ENCODE measurements around the gene CMTM4. TPM values are rescaled to one million over a fixed set of nuclear protein-coding genes. Genes with fewer than 3 reads are reported as not detected.

CMTM4 gene
- total and polyA plus RNA-seq, 2 of the 8 experiments (the other 6 are each of a cell fraction or from before 2014, with no cell fraction given): 35.3 to 51.7 TPM

- FAIRE-seq (no peak), DNase-seq (ENCODE audit: low read depth in 1 of 2, low spot score in 2 of 2) (no peak)
- Histone ChIP-seq H4K20me1 (replicated peaks in 1 of 2; ENCODE audit: control insufficient read depth in 1 of 2, insufficient read depth in 2 of 2, low read length in 2 of 2) (peaks cover 0 to 2% of the 10 kb centered on the region in 2 experiments), H4K91ac (replicated peaks; ENCODE audit: insufficient read length, low read length) (no peak overlapping the region), H3K4me2 (ENCODE audit: insufficient read depth in 1 of 2, low read depth in 2 of 2, low read length in 2 of 2) (no peak overlapping the region), H3K27me3 (replicated peaks in 1 of 4; ENCODE audit: control insufficient read depth in 3 of 4, extremely low read depth in 1 of 4, insufficient read depth in 3 of 4, low read length in 3 of 4) (no peaks in the 10 kb centered on the region), H3K4me3 (ENCODE audit: extremely low read depth in 1 of 4, insufficient read depth in 2 of 4, low read depth in 3 of 4, low read length in 4 of 4) (no peak overlapping the region), H3K14ac (ENCODE audit: insufficient read length) (no peak overlapping the region), H3K79me1 (ENCODE audit: low read depth, low read length) (no peaks in the 10 kb centered on the region), H4K5ac (ENCODE audit: insufficient read length, low read depth, low read length) (no peak overlapping the region), H3K23ac (ENCODE audit: insufficient read length) (no peak overlapping the region), H3K18ac (ENCODE audit: extremely low read depth, low read length) (no peak overlapping the region), H4K8ac (ENCODE audit: extremely low read depth, insufficient read depth, low read length) (no peak overlapping the region), H3K27ac (ENCODE audit: low read depth, low read length) (no peak overlapping the region), H3K23me2 (ENCODE audit: low read depth, low read length) (no peaks in the 10 kb centered on the region), H3K36me3 (ENCODE audit: control insufficient read depth in 2 of 4, insufficient read depth in 4 of 4, low read length in 3 of 4) (peaks cover 0 to 5% (median 0%) of the 10 kb centered on the region in 4 experiments; a peak in 2 of 8 replicates), H3K9me3 (ENCODE audit: insufficient read depth in 2 of 2, low read depth in 1 of 2, low read length in 1 of 2) (no peaks in the 10 kb centered on the region), H2BK5ac (ENCODE audit: low read depth, low read length) (no peak overlapping the region), H2BK12ac (ENCODE audit: low read depth, low read length) (no peak overlapping the region), H3K4ac (replicated peaks; ENCODE audit: insufficient read length, low read depth, low read length) (no peak overlapping the region), H3K9ac (replicated peaks in 1 of 4; ENCODE audit: extremely low read depth in 1 of 4, low read depth in 3 of 4, low read length in 3 of 4) (no peak overlapping the region), H3K4me1 (replicated peaks in 1 of 4; ENCODE audit: control insufficient read depth in 3 of 4, insufficient read depth in 4 of 4, low read length in 3 of 4) (no peaks in the 10 kb centered on the region), H2AK5ac (ENCODE audit: low read depth, low read length) (no peak overlapping the region), H3K56ac (replicated peaks; ENCODE audit: insufficient read length, low read depth, low read length) (no peak overlapping the region), H2BK120ac (replicated peaks; ENCODE audit: low read depth, low read length) (no peak overlapping the region), H2BK20ac (ENCODE audit: low read length) (no peak overlapping the region), H2AFZ (ENCODE audit: low read length) (no peak overlapping the region), H3K79me2 (ENCODE audit: control insufficient read depth in 1 of 2, insufficient read depth in 2 of 2, low read length in 2 of 2) (no peaks in the 10 kb centered on the region), H2BK15ac (ENCODE audit: low read length) (no peak overlapping the region)
- POLR2A ChIA-PET (ENCODE audit: partially characterized antibody): no interaction called here
- 94% methylated on average over 2 of the region's 2 CpGs; no CpG with 5 or more reads in 1 of the 2 experiments for WGBS, 2 experiments (ENCODE audit: extremely low coverage in 1 of 2, insufficient coverage in 1 of 2, insufficient read length in 1 of 2, insufficient replicate concordance in 2 of 2, low coverage in 1 of 2, low lambda C conversion rate in 2 of 2, missing lambda C conversion rate in 1 of 2)
- TF ChIP-seq CREB1 (IDR thresholded peaks at IDR 0.05) (no peak), RXRA (IDR thresholded peaks at IDR 0.05; ENCODE audit: insufficient read depth, low read depth, low read length) (no peak), SIN3A (conservative IDR thresholded peaks at IDR 0.05 in 1 of 2, IDR thresholded peaks at IDR 0.05 in 1 of 2; ENCODE audit: low read depth in 1 of 2, low read length in 2 of 2) (no peak), CBX5 (IDR thresholded peaks at IDR 0.05; ENCODE audit: low read depth, low read length) (no peak), TBP (IDR thresholded peaks at IDR 0.05; ENCODE audit: low read depth, low read length) (no peak), GTF2F1 (IDR thresholded peaks at IDR 0.05; ENCODE audit: borderline replicate concordance, low read depth, low read length) (no peak), SUZ12 (IDR thresholded peaks at IDR 0.05; ENCODE audit: low read length) (no peak), ASH2L (IDR thresholded peaks at IDR 0.05; ENCODE audit: low read length) (no peak)
- CTCF ChIA-PET (ENCODE audit: partially characterized antibody): interaction anchor here (0.7 kb wide), 1 partner anchor 11 kb away, joined by 4 read pairs; the partner anchor contains the start of gene CMTM2
Observed at GRCh38 chr16:66568355-66568754, 128.2 kb downstream of the CMTM4 start.

Data from H1 (cell line).